ES-I3 (cell line): Measurements from ENCODE around the gene HYI.

Source experiments
- H3K36me3 ChIP-seq: 2 replicates; pipeline ENCODE4 v1.6.1; 2013; ENCODE audit warnings: mild to moderate bottlenecking, low read length, control low read depth, moderate library complexity; ENCODE audit not compliant: insufficient read depth
- H3K4me1 ChIP-seq: 2 replicates; pipeline ENCODE4 v1.6.1; 2013; ENCODE audit warnings: mild to moderate bottlenecking, control low read depth, low read length; ENCODE audit not compliant: insufficient read depth
- H3K9ac ChIP-seq: 2 replicates; pipeline ENCODE4 v1.6.1; 2013; ENCODE audit warnings: low read depth, mild to moderate bottlenecking, low read length, moderate library complexity
- H3K9me3 ChIP-seq: 2 replicates; pipeline ENCODE4 v1.6.1; 2013; ENCODE audit warnings: mild to moderate bottlenecking, low read length, moderate library complexity; ENCODE audit not compliant: control insufficient read depth, insufficient read depth

The HYI gene

DNA sequence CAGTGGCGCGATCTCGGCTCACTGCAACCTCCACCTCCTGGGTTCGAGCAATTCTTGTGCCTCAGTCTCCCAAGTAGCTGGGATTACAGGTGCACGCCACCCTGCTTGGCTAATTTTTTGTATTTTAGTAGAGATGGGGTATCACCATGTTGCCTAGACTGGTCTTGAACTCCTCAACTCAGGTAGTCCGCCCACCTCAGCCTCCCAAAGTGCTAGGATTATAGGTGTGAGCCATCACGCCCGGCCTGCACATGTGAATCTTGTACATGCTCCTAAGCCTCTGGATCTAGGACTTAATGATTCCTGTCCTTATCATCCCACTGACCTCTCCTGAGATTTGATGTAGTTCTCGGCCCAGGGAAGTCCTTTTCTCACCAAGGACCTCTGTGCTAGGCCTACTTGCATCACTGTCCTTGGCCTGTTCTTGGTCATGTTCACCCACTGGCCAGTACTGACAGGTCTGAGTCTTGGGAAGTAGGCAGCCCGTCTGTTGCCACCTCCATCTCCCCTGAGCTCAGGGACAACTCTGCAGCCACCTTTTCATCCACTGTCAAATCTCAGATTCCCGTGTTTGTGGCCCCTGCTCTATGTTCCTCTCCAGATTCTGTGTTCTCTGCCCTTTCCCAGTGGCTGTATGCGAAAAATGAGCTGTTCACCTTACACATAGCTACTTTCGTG lies 9.4 kb downstream of the HYI start:
- no peak overlapping the region for H3K9ac ChIP-seq
- no peaks in the 10 kb centered on the region for H3K9me3 ChIP-seq
- H3K4me1 ChIP-seq: no peaks in the 10 kb centered on the region
- H3K36me3 ChIP-seq: peaks cover 20% of the 10 kb centered on the region

DNA sequence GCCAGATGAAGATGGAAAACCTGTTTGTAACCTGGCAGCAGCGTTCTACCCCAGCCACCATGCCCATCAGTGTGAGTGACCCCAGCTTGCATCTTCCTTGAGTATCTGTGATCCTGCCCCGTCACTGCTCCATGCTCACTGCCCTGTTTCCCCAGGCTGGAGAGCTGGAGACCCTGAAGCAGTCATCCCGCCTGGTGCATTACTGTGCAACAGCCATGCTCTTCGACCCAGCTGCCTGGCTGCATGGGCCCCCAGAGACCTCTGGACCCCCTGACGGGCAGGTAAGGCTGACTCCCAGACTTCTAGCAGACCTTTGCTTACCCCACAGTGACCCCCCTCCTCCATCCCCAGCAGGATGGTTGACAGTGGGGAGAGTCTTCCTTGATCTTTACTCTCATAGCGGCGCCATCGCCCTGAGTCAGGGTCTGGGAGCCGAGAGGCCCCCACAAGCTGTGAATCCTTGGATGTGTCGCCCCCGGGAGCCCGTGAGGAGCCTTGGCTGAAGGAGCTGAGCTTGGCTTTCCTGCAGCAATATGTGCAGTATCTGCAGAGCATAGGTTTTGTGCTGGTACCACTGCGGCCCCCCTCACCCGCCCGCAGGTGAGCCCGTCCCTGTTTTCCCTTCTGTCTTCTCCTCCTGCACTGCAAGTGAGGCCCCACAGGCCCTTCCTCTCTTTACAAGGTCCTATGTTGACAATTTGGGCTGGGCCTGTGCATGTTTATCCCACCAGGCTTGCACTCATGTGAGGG lies 10.4 kb downstream of the HYI start:
- peaks cover 20% of the 10 kb centered on the region for H3K36me3 ChIP-seq
- no peaks in the 10 kb centered on the region for H3K9me3 ChIP-seq
- H3K9ac ChIP-seq: no peak overlapping the region
- H3K4me1 ChIP-seq: no peaks in the 10 kb centered on the region

- Histone ChIP-seq H3K4me1 (no peaks in the 10 kb centered on the region), H3K9ac (no peak overlapping the region), H3K36me3 (peaks cover 20% of the 10 kb centered on the region), H3K9me3 (no peaks in the 10 kb centered on the region)
These were observed 11.0 kb downstream of the HYI start for GRCh38 chr1:43442756-43443155.

DNA sequence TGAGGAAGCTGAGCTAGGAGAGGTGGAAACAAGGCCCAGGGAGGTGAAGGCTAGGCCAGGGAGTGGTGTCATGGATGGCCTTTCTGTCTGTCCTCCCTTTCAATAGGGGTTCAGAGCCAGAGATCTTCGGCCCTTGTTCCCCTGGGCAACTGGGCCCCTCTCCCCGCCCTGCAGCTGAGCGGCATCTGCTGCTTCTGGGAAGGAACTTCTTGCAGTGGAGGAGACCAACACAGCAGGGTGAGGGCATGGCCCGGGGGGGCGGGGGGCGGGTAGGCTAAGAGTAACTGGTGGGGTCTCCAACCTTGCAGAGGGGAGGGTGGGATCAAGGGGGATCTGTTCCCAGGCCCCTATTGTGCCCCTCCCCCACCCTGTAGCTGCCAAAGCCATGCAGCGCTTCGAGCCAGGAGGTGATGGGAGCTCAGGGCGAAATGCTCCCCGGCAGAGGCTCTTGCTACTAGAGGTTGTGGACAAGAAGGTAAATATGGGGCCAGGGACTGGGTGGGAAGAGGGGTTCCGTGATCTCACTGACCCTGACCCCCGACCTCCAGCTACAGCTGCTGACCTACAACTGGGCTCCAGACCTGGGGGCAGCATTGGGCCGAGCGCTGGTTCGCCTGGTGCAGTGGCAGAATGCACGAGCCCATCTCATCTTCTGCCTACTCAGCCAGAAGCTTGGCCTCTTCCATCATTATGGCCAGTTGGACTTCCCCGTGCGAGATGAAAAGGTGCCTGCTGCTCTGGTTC lies 11.7 kb downstream of the HYI start:
- Histone ChIP-seq H3K4me1 (no peaks in the 10 kb centered on the region), H3K36me3 (peaks cover 17% of the 10 kb centered on the region), H3K9ac (no peak overlapping the region), H3K9me3 (no peaks in the 10 kb centered on the region)

- Histone ChIP-seq H3K4me1 (no peaks in the 10 kb centered on the region), H3K9me3 (no peaks in the 10 kb centered on the region), H3K9ac (no peak overlapping the region), H3K36me3 (peaks cover 16% of the 10 kb centered on the region)
These were observed 12.4 kb downstream of the HYI start for GRCh38 chr1:43441166-43441893.

- H3K9me3 ChIP-seq: no peaks in the 10 kb centered on the region
- H3K4me1 ChIP-seq: no peaks in the 10 kb centered on the region
- H3K36me3 ChIP-seq: peaks cover 16% of the 10 kb centered on the region
- H3K9ac ChIP-seq: no peak overlapping the region
These were observed 13.4 kb downstream of the HYI start for GRCh38 chr1:43440358-43440757.

DNA sequence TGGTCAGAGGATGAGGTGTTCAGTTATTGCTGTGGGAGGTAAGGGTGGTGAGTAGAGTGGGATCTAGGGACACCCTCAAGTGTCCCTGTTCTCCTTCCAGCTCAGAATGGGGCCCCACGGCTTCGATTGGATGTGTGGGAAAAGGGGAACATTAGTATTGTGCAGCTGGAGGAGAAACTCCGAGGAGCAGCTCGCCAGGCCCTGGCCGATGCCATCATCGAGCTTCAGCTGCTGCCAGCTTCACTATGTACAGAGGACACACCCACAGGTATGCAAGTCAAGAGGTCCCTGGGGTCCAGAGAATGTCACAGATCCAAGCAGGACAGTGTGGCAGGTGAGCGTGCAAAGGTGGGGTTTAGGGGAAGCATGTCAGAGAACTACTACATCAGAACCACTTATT lies 13.9 kb downstream of the HYI start:
- H3K36me3 ChIP-seq: peaks cover 18% of the 10 kb centered on the region
- no peaks in the 10 kb centered on the region for H3K9me3 ChIP-seq
- no peaks in the 10 kb centered on the region for H3K4me1 ChIP-seq
- no peak overlapping the region for H3K9ac ChIP-seq

GRCh38 chr1:43438953-43439581 lies 14.7 kb downstream of the HYI start:
- no peak overlapping the region for H3K9ac ChIP-seq
- H3K9me3 ChIP-seq: no peaks in the 10 kb centered on the region
- H3K36me3 ChIP-seq: peaks cover 15% of the 10 kb centered on the region
- no peaks in the 10 kb centered on the region for H3K4me1 ChIP-seq

DNA sequence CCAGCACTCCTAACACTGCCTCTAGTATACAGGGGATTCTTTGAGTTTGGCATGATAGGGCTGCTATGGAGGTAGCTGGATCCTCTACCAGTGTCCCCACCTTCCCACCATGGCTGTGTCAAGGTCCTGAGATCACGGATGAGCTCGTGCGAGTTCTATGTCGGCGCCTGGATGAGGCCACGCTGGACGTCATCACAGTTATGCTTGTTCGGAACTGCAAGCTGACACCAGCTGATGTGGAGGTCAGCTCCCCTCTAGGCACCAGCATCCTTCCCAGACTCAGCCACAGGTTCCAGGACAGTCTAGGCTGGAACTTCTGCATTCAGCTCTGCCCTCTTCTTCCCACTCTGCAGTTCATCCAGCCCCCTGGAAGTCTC lies 15.2 kb downstream of the HYI start:
- Histone ChIP-seq H3K4me1 (no peaks in the 10 kb centered on the region), H3K9me3 (no peaks in the 10 kb centered on the region), H3K36me3 (peaks cover 19% of the 10 kb centered on the region), H3K9ac (no peak overlapping the region)

DNA sequence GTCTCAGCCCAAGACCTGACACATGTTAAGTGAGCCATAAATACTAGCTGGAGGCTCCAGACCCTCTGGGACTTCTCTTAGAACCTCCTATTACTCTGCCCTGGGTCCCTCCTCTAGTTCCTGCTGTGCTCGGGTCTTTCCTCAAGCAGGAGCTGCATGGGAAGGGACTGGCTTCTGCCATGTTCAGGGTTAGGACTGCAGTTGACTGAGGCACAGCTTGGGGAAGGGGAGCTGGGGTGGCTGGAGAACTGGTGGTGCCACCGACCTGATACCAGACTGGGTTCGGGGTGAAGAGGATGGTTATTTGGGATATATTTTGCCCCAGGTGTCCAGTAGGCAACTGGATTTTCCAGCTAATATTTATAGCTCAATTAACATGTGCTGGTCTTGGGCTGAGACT lies 15.7 kb downstream of the HYI start:
- H3K9ac ChIP-seq: no peak overlapping the region
- peaks cover 22% of the 10 kb centered on the region for H3K36me3 ChIP-seq

GRCh38 chr1:43437031-43437973 lies 16.4 kb downstream of the HYI start:
- H3K9me3 ChIP-seq: no peaks in the 10 kb centered on the region
- no peak overlapping the region for H3K9ac ChIP-seq
- H3K36me3 ChIP-seq: peaks cover 24% of the 10 kb centered on the region
- H3K4me1 ChIP-seq: no peaks in the 10 kb centered on the region

More for the DNA sequence above, 15.7 kb downstream of the HYI start:
- no peaks in the 10 kb centered on the region for H3K9me3 ChIP-seq
- H3K4me1 ChIP-seq: no peaks in the 10 kb centered on the region

DNA sequence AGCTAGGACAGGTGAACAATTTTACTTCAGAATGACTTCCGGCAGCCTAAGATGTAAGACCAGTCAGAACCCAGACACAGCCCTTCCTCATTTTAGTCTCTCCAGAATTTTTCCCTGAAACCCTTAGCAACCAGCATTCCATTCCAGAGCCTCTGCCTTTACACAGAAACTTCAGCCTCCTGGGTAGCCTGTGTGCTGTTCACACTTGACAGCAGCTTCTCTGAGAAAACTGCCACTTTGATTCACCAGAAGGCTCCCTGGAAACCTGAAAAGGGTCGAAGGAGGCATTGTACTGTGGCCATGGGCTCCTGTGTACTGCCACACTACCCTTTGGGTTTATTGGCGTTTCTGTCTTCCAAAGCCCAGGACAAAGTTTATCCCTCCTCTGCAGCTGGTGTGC lies 17.4 kb downstream of the HYI start:
- H3K4me1 ChIP-seq: no peaks in the 10 kb centered on the region
- no peak overlapping the region for H3K9ac ChIP-seq
- no peaks in the 10 kb centered on the region for H3K9me3 ChIP-seq
- peaks cover 24% of the 10 kb centered on the region for H3K36me3 ChIP-seq
